Retina (tissue), 1 donor: ENCODE results near the gene CD19.
"Not testable (repeated sequence)": the region's sequence is repeated elsewhere in the genome, so short reads cannot be mapped to it uniquely, and the experiment has no call there.

Experiments used
- DNase-seq: peaks from one replicate; pipeline ENCODE4 v3.0.0-alpha.2; 2016

CD19 gene

GRCh38 chr16:28937222-28937876 lies 5.6 kb downstream of the CD19 start:
- no peak for DNase-seq

GRCh38 chr16:28938721-28939120 lies 7.0 kb downstream of the CD19 start:
- no peak for DNase-seq

GRCh38 chr16:28939825-28940224 lies 8.1 kb downstream of the CD19 start:
- not testable (repeated sequence) for DNase-seq

- no peak for DNase-seq
These were observed 11.5 kb downstream of the CD19 start for GRCh38 chr16:28943281-28943680.

- DNase-seq: no peak
These were observed 14.9 kb downstream of the CD19 start for GRCh38 chr16:28946681-28947080.

- peak; percentile 99 for DNase-seq
These were observed 19.1 kb downstream of the CD19 start, which contains the start of gene NFATC2IP for GRCh38 chr16:28950648-28951409. TSS of gene NFATC2IP (plus strand) at chr16:28950937. CDS start at chr16:28951012, 75 bp downstream.

- no peak for DNase-seq
These were observed 19.7 kb downstream of the CD19 start for GRCh38 chr16:28951410-28951943.

- DNase-seq: no peak
These were observed 26.4 kb downstream of the CD19 start for GRCh38 chr16:28958216-28958615.

- no peak for DNase-seq
These were observed 27.1 kb downstream of the CD19 start for GRCh38 chr16:28958836-28959235.

- no peak for DNase-seq
These were observed 32.3 kb downstream of the CD19 start for GRCh38 chr16:28964072-28964471.

GRCh38 chr16:28964496-28964895 lies 32.7 kb downstream of the CD19 start:
- DNase-seq: no peak

GRCh38 chr16:28967156-28967555 lies 35.4 kb downstream of the CD19 start:
- DNase-seq: no peak

- not testable (repeated sequence) for DNase-seq
These were observed 37.9 kb downstream of the CD19 start for GRCh38 chr16:28969696-28970095.

- no peak for DNase-seq
These were observed 42.3 kb downstream of the CD19 start for GRCh38 chr16:28974007-28974436.

GRCh38 chr16:28974437-28975157 lies 42.8 kb downstream of the CD19 start, which contains the start of gene SPNS1:
TSS of gene SPNS1 (plus strand) at chr16:28974778. CDS start at chr16:28975152, 374 bp downstream.
- DNase-seq: peak; percentile 97

GRCh38 chr16:28975158-28975599 lies 43.4 kb downstream of the CD19 start:
- DNase-seq: no peak

GRCh38 chr16:28977703-28978662 lies 46.2 kb downstream of the CD19 start:
- DNase-seq: no peak

GRCh38 chr16:28980330-28980729 lies 48.6 kb downstream of the CD19 start:
- not testable (repeated sequence) for DNase-seq

GRCh38 chr16:28980929-28981328 lies 49.2 kb downstream of the CD19 start:
- DNase-seq: no peak

- DNase-seq: no peak
These were observed 49.7 kb downstream of the CD19 start for GRCh38 chr16:28981517-28981916.

- DNase-seq: no peak
These were observed 50.6 kb downstream of the CD19 start for GRCh38 chr16:28982418-28982817.

GRCh38 chr16:28982949-28983348 lies 51.2 kb downstream of the CD19 start:
- no peak for DNase-seq
